Mucosa of gallbladder (tissue), 1 donor: ENCODE results near the gene HAAO. TPM values are rescaled to one million over a fixed set of nuclear protein-coding genes. Genes with fewer than 3 reads are reported as not detected.
"Not testable (repeated sequence)": the region's sequence is repeated elsewhere in the genome, so short reads cannot be mapped to it uniquely, and the experiment has no call there.

Experiments
- DNase-seq: peaks from one replicate; pipeline ENCODE4 v3.0.0-alpha.2; 2020; ENCODE audit warnings: low spot score
- total RNA-seq: library from RNA; stranded (reverse); gene quantifications from one replicate; pipeline ENCODE4 v1.2.1, GENCODE V29; 2021
- donor health status: DM: no; HTN: no; CAD: no.

HAAO gene
- total RNA-seq, 1 donor from 2014 or later: 20.9 TPM

- DNase-seq: no peak
These were observed 40.1 kb downstream of the HAAO start for GRCh38 chr2:42752314-42752713.

DNA sequence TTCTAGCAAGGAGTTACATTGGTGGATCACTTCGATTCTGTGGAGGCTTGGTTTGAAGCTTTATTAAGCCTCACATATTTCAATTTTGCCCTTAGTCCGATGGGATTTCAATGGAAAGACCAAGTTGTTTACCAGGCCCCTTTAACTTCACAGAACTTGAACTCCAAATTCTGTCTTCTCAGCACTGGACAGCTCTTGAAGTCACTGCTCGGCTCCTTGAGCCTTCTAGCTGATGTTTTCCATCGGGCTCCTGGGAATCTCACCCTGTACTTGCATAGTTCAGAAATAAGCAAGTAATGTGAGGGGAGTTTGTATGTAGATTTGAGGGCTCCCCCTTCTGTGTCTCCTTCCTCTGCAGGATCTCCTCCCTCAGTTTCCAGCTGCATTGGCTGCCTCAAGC is 43.5 kb downstream of the HAAO start:
- no peak for DNase-seq

- DNase-seq: no peak
These were observed 45.0 kb downstream of the HAAO start for GRCh38 chr2:42747422-42747821.

- no peak for DNase-seq
These were observed 47.8 kb downstream of the HAAO start for GRCh38 chr2:42744545-42745082.

GRCh38 chr2:42743659-42743990 is 48.8 kb downstream of the HAAO start:
- DNase-seq: no peak

- no peak for DNase-seq
These were observed 49.4 kb downstream of the HAAO start for GRCh38 chr2:42742740-42743658.

- no peak for DNase-seq
These were observed 51.2 kb downstream of the HAAO start for GRCh38 chr2:42741140-42741539.

DNA sequence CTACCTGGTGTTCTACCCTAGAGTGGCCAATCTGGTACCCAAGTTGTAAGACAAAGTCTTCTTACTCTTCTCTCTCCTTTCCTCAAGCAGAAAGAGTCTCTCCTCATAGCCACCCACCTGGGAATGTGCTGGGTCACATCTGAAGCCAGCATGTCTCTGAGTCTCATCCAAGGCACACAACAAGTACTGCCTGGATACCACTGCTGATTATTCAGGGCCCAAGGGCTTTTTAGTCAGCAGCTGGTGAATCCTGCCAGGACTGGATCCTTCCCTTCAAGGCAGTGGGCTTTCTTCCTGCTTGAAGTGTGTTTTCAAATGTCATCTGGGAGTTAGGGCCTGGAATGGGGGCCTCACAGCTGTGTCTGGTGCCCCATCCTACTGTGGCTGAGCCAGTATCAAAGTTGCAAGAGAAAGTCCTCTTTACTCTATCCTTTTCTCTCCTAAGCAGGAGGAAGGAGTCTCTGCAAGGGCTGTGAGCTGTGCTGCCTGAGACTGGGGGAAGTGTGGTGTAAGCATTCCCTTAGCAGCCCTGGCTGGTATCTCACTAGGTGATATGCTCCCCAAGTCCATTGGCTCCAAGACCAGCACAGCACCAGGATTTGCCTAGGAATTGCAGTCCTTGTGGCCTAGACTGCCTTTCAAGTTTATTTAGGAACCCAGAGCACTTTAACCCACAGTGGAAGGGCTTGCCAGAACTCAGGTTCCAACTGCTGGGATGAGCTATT is 55.6 kb downstream of the HAAO start:
- DNase-seq: no peak

GRCh38 chr2:42733852-42734251 is 58.5 kb downstream of the HAAO start:
- DNase-seq: no peak

DNA sequence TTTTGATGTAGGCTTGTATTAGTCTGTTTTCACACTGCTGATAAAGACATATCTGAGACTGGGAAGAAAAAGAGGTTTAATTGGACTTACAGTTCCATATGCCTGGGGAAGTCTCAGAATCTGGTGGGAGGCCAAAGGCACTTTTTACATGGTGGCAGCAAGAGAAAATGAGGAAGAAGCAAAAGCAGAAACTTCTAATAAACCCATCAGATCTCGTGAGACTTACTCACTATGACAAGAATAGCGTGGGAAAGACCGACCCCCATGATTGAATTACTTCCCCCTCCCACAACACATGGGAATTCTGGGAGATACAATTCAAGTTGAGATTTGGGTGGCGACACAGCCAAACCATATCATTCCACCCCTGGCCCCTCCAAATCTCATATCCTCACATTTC is 61.1 kb downstream of the HAAO start:
- not testable (repeated sequence) for DNase-seq

- no peak for DNase-seq
These were observed 65.7 kb downstream of the HAAO start for GRCh38 chr2:42726680-42727079.

DNA sequence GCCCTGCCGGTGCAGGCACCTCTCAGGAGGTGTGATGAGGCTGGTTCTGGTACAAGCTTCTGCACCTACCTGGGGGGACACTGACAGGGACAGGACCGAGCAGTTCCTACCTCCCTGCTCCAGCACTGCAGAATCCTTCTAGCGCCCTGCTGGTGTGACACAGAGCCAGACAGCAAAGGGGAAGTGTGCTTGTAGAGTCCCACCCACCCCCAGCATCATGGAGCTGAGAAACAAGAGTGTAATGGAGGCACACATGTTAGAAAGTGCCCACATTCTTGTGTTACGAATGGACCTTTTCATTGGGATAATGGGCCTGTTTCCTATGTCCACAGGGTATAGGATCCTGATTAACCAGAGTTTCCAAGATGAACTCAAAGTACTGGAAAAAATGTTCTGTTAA is 66.7 kb downstream of the HAAO start:
- no peak for DNase-seq

GRCh38 chr2:42724886-42725285 is 67.5 kb downstream of the HAAO start:
- DNase-seq: no peak

DNA sequence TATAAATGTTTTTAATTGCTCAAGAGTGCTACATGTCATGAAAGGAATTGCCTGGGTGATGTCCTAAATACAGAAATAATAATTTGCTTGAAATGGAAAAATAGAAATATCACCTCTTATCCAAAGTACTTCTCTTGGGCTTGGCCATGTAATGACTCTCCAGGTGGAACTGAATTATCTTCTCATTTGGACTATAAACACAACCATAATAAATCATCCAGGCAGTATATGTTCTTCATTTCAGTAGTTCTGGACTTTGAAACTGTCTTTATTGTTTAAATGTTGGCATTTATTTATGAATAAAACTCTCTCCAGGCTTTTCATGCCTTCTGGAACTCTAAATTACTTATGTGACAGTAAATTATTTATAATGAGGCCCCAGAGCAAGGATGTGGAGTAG is 68.9 kb downstream of the HAAO start:
- DNase-seq: no peak

- DNase-seq: peak; percentile 54
These were observed 69.8 kb downstream of the HAAO start for GRCh38 chr2:42722320-42723190.

GRCh38 chr2:42721898-42722297 is 70.5 kb downstream of the HAAO start:
- DNase-seq: no peak

Other genes with a start within 250 kb of the HAAO start
- 39.2 TPM for gene MTA3, start 224.0 kb downstream of the HAAO start, total RNA-seq
- gene OXER1, start 28.4 kb downstream of the HAAO start, total RNA-seq: 3.7 TPM